Psoas muscle (tissue), 8 donors: ENCODE measurements around the gene MFSD1. TPM values are rescaled to one million over a fixed set of nuclear protein-coding genes. Genes with fewer than 3 reads are reported as not detected.

Source experiments
- ATAC-seq, 4 donors: fragments of 200-7000 bp; cut with Tn5 transposase; one replicate each; pipeline ENCODE4 v1.9.1; 2020; ENCODE audit warnings: moderate library complexity in 3 of 4, mild to moderate bottlenecking in 2 of 4
- DNase-seq, 2 donors: peaks; one replicate each; pipeline ENCODE4 v3.0.0-alpha.2; 2020
- H3K27ac ChIP-seq: fragments of 200-600 bp; one replicate; pipeline ENCODE4 v1.8.0; 2022
- H3K27me3 ChIP-seq, 3 donors: fragments of 200-600 bp in 1 of 3; one replicate each; pipeline versions ENCODE4 v1.6.1 to v1.8.0; 2013 to 2022; ENCODE audit warnings: low read length in 2 of 3, mild to moderate bottlenecking in 2 of 3, moderate library complexity in 1 of 3; ENCODE audit not compliant: insufficient read depth in 3 of 3
- H3K36me3 ChIP-seq, 2 donors: fragments of 200-600 bp in 1 of 2; one replicate each; pipeline versions ENCODE4 v1.6.1 to v1.8.0; 2013 to 2022; ENCODE audit warnings: low read depth in 1 of 2, mild to moderate bottlenecking in 1 of 2, moderate library complexity in 1 of 2; ENCODE audit not compliant: insufficient read depth in 1 of 2
- H3K4me1 ChIP-seq: fragments of 200-600 bp; one replicate; pipeline ENCODE4 v1.8.0; 2022
- H3K4me3 ChIP-seq: fragments of 200-600 bp; one replicate; pipeline ENCODE4 v1.8.0; 2022; ENCODE audit warnings: mild to moderate bottlenecking
- H3K9me3 ChIP-seq: fragments of 200-600 bp; one replicate; pipeline ENCODE4 v1.8.0; 2022
- WGBS, 3 donors: extraction: QIAGEN DNeasy Blood & Tissue Kit; methylation state at CpG; one replicate each; pipeline versions ENCODE4 v1.1.6 to v1.1.7; 2013; 5-methylcytosine and 5-hydroxymethylcytosine counted together
- intact Hi-C, 2 donors: fragments of 100-400 bp; cut with DNase I; formaldehyde crosslinking; loops; one replicate each; pipeline versions ENCODE4 v1.11.0 to v1.14.2; 2022
- polyA plus RNA-seq, 3 donors: library from polyadenylated mRNA; stranded (reverse); fragments of 200-250 nt; gene quantifications; one replicate each; pipeline ENCODE4 v1.2.3, GENCODE V29; 2013
- total RNA-seq, 4 donors: library from RNA; stranded (reverse); fragmentation: NEBNext Ultra II Directional in 2 of 4; extraction: Animal tissue kit (Norgen Biotek cat#: 25700) in 2 of 4; gene quantifications; one replicate each; pipeline versions ENCODE4 v1.2.1 to v1.2.4, GENCODE V29; 2021 to 2023
- TF ChIP-seq, protein P1 (sequence below): fragments of 200-600 bp; IDR thresholded peaks from one replicate; pipeline ENCODE4 v1.8.0; 2022; ENCODE audit warnings: antibody characterized with exemption
- donor health status: healthy with polysubstance abuse.
- donor health status: DM: no; HTN: no; CAD: no; lungs with moderate emphysema.
- donor health status: Bipolar disorder and iron deficiency.
- donor health status: healthy.
- donor health status: DM: yes; HTN: yes; CAD: no.
- donor health status: DM: no; HTN: no; CAD: no.
- donor health status: DM: no; HTN: no; CAD: no.
- donor health status: DM: yes; HTN: yes; CAD: no.

The MFSD1 gene
- total and polyA plus RNA-seq, 7 donors: 10.6 to 29.6 (median 18.4) TPM

DNA sequence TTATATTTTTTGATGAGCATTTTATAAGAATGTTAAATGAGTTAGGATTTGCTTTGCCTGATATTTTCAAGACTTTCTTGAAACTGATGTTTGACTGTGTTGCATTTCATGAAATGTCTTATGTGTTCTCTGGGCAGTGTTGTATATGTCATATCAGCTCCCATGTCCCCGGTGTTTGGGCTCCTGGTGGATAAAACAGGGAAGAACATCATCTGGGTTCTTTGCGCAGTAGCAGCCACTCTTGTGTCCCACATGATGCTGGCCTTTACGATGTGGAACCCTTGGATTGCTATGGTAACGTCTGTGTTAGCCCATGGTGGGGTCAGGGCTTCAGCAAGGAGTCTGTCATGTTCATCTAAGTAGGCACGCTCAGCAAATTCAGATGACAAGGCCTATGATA is 20.0 kb downstream of the MFSD1 start:
- Histone ChIP-seq H3K27ac (no peak overlapping the region), H3K36me3 (peaks cover 9 to 89% of the 10 kb centered on the region in 2 donors), H3K9me3 (no peaks in the 10 kb centered on the region), H3K4me1 (no peaks in the 10 kb centered on the region), H3K4me3 (no peak overlapping the region), H3K27me3 (no peaks in the 10 kb centered on the region)
- DNase-seq: no peak
- WGBS, 3 donors: 92 to 97% (median 92%) methylated on average over 5 of the region's 5 CpGs
- TF ChIP-seq, protein P1, sequence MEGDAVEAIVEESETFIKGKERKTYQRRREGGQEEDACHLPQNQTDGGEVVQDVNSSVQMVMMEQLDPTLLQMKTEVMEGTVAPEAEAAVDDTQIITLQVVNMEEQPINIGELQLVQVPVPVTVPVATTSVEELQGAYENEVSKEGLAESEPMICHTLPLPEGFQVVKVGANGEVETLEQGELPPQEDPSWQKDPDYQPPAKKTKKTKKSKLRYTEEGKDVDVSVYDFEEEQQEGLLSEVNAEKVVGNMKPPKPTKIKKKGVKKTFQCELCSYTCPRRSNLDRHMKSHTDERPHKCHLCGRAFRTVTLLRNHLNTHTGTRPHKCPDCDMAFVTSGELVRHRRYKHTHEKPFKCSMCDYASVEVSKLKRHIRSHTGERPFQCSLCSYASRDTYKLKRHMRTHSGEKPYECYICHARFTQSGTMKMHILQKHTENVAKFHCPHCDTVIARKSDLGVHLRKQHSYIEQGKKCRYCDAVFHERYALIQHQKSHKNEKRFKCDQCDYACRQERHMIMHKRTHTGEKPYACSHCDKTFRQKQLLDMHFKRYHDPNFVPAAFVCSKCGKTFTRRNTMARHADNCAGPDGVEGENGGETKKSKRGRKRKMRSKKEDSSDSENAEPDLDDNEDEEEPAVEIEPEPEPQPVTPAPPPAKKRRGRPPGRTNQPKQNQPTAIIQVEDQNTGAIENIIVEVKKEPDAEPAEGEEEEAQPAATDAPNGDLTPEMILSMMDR: no peak
- no peak for ATAC-seq
- intact Hi-C loops: loop anchor here in 1 of 2 donors (10.0 kb wide), 1 partner anchor 963 kb away; no protein-coding TSS in a partner anchor

DNA sequence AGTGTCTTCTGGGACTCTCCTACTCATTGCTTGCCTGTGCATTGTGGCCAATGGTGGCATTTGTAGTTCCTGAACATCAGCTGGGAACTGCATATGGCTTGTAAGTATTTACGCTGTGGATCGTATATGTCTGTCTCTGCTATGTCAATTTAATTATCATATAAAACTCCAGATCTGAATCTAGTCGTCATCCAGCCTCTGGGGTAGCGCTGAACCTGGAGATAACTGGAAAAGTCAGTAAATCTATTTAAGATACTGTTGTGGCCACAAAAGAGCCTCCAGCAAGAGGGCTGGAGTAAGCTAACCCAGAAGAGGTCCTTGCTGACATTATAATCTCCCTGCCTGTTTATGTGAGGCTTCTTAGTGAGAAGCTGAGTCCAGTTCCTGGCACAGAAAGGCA is 21.6 kb downstream of the MFSD1 start:
- intact Hi-C loops: loop anchor here in 1 of 2 donors (10.0 kb wide), 1 partner anchor 961 kb away; no protein-coding TSS in a partner anchor
- Histone ChIP-seq H3K36me3 (peaks cover 6 to 92% of the 10 kb centered on the region in 2 donors), H3K4me3 (no peak overlapping the region), H3K4me1 (no peaks in the 10 kb centered on the region), H3K27me3 (no peaks in the 10 kb centered on the region), H3K27ac (no peak overlapping the region), H3K9me3 (no peaks in the 10 kb centered on the region)
- 95 to 99% (median 97%) methylated on average over 4 of the region's 4 CpGs for WGBS, 3 donors
- ATAC-seq (no peak), DNase-seq (no peak)
- TF ChIP-seq, protein P1: no peak

DNA sequence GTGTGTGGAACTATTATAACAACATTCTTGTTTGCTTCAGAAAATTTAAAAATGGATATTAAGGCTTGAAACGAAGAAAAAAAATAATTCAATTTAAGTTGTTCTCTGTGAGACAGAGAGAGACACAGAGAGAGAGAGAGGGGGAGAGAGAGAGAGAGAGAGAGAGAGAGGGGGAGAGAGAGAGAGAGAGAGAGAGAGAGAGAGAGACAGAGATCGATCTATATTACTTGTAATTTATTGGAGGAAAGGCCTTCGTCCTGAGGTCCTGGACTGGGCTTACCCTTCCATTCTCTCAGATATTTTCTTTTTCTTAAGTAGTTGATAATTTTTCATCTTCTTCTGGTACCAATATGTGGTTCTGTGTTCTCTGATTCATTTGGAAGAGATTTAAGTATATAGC is 25.9 kb downstream of the MFSD1 start:
- ATAC-seq (no peak), DNase-seq (no peak)
- Histone ChIP-seq H3K4me3 (no peak overlapping the region), H3K4me1 (no peaks in the 10 kb centered on the region), H3K27ac (no peak overlapping the region), H3K9me3 (no peaks in the 10 kb centered on the region), H3K36me3 (peaks cover 3 to 86% of the 10 kb centered on the region in 2 donors), H3K27me3 (no peaks in the 10 kb centered on the region)
- WGBS, 3 donors: 92 to 95% (median 93%) methylated on average over 3 of the region's 3 CpGs
- TF ChIP-seq, protein P1: no peak
- intact Hi-C loops: loop anchor here in 1 of 2 donors (10.0 kb wide), 1 partner anchor 957 kb away; no protein-coding TSS in a partner anchor

DNA sequence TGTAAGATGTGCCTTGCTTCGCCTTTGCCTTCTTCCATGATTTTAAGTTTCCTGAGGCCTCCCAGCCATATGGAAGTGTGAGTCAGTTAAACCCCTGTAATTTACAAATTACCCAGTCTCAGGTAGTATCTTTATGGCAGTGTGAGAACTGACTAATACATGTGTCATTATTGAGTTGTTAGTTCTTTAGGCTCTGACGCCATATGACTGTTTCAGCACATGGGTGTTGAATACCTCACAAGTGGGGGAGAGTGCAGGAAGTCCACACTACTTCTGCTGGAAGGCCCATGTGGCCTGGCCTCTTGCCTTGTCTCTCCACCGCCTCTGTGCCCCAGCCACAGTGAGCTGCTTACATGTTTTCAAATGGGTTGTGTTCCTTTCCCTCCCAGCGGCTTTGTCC is 28.5 kb downstream of the MFSD1 start:
- no peaks in the 10 kb centered on the region for H3K9me3 ChIP-seq
- TF ChIP-seq, protein P1: no peak
- no peak for ATAC-seq
- peaks cover 0 to 60% of the 10 kb centered on the region in 2 donors for H3K36me3 ChIP-seq
- no peak overlapping the region for H3K4me3 ChIP-seq
- H3K27ac ChIP-seq: no peak overlapping the region
- intact Hi-C loops: no loop called here
- H3K4me1 ChIP-seq: no peaks in the 10 kb centered on the region
- WGBS, 3 donors: 89 to 99% (median 95%) methylated on average over 4 of the region's 4 CpGs
- no peaks in the 10 kb centered on the region for H3K27me3 ChIP-seq
- DNase-seq: no peak

DNA sequence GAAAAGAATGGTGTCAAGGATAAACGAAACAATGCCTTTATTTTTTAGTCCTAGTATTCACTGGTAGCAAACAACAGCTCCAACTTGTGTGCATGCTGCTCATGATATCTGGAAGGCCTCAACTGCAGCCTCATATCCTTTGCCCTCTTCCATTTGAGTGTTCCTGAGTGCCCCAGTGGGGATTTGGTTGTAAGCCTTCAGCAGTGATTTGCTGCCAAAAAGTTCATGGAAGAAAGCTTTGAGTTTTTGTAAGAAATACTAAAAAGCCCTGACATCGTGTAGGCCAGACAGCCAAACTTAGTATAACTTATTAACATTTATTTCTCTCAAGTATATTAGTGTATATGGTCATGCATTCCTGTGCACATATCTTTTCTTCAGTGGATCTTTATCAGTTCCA is 30.0 kb downstream of the MFSD1 start:
- H3K27me3 ChIP-seq: no peaks in the 10 kb centered on the region
- WGBS, 3 donors: 63 to 82% (median 79%) methylated on average over 2 of the region's 2 CpGs
- H3K4me1 ChIP-seq: no peaks in the 10 kb centered on the region
- ATAC-seq (no peak), DNase-seq (no peak)
- peaks cover 0 to 50% of the 10 kb centered on the region in 2 donors for H3K36me3 ChIP-seq
- no peaks in the 10 kb centered on the region for H3K9me3 ChIP-seq
- H3K4me3 ChIP-seq: no peak overlapping the region
- no peak overlapping the region for H3K27ac ChIP-seq
- intact Hi-C loops: no loop called here
- TF ChIP-seq, protein P1: no peak
